H1 (cell line): ENCODE measurements around the gene POU2F1. TPM values are rescaled to one million over a fixed set of nuclear protein-coding genes. Genes with fewer than 3 reads are reported as not detected.

Experiments used
- CTCF ChIA-PET: fragments of 300-600 bp; sonication (Branson Sonifier 250); formaldehyde crosslinking; loops from one replicate; lab custom pipeline; 2021; ENCODE audit not compliant: partially characterized antibody; lab: Charles Lee
- POLR2A ChIA-PET: fragments of 300-600 bp; sonication (Branson Sonifier 250); formaldehyde crosslinking; loops from one replicate; lab custom pipeline; 2021; ENCODE audit warnings: inconsistent platforms; ENCODE audit not compliant: partially characterized antibody; lab: Charles Lee
- DNase-seq, 2 experiments: peaks; one replicate each; pipeline versions ENCODE4 v3.0.0 to v3.0.0-alpha.2; 2010 to 2022; ENCODE audit warnings: low spot score in 2 of 2, low read depth in 1 of 2, mixed read lengths in 1 of 2
- FAIRE-seq: peaks from 2 replicates; lab custom pipeline; 2011; peaks lifted over from hg19 to GRCh38; lab: Jason Lieb, UNC
- H2AFZ ChIP-seq: 2 replicates; pipeline ENCODE4 v1.8.1; 2012; ENCODE audit warnings: low read length, inconsistent platforms
- H2AK5ac ChIP-seq: 2 replicates; pipeline ENCODE4 v1.6.1; 2013; ENCODE audit warnings: low read depth, low read length
- H2BK120ac ChIP-seq: replicated peaks from 2 replicates; pipeline ENCODE3; 2013; ENCODE audit warnings: low read depth, low read length, inconsistent platforms
- H2BK12ac ChIP-seq: 2 replicates; pipeline ENCODE4 v1.6.1; 2013; ENCODE audit warnings: low read depth, low read length
- H2BK15ac ChIP-seq: 2 replicates; pipeline ENCODE4 v1.6.1; 2013; ENCODE audit warnings: low read length
- H2BK20ac ChIP-seq: 2 replicates; pipeline ENCODE4 v1.6.1; 2013; ENCODE audit warnings: low read length
- H2BK5ac ChIP-seq: 2 replicates; pipeline ENCODE4 v1.6.1; 2013; ENCODE audit warnings: low read depth, low read length
- H3K14ac ChIP-seq: 2 replicates; pipeline ENCODE4 v1.6.1; 2013; ENCODE audit warnings: inconsistent platforms; ENCODE audit not compliant: insufficient read length
- H3K18ac ChIP-seq: 2 replicates; pipeline ENCODE4 v1.6.1; 2013; ENCODE audit warnings: low read length; ENCODE audit errors: extremely low read depth
- H3K23ac ChIP-seq: 2 replicates; pipeline ENCODE4 v1.6.1; 2013; ENCODE audit warnings: inconsistent platforms; ENCODE audit not compliant: insufficient read length
- H3K23me2 ChIP-seq: 2 replicates; pipeline ENCODE4 v1.6.1; 2013; ENCODE audit warnings: low read depth, low read length
- H3K27ac ChIP-seq: 2 replicates; pipeline ENCODE4 v1.6.1; 2011; ENCODE audit warnings: low read depth, low read length, inconsistent platforms
- H3K27me3 ChIP-seq, 4 experiments: replicated peaks in 1 of 4; 1 replicate in 1 of 4; 2 replicates in 3 of 4; pipeline versions ENCODE4 v1.6.1 to v1.8.1; 2011 to 2013; ENCODE audit warnings: low read length in 3 of 4, mild to moderate bottlenecking in 3 of 4, inconsistent platforms in 2 of 4, mixed read lengths in 2 of 4, moderate library complexity in 1 of 4; ENCODE audit not compliant: control insufficient read depth in 3 of 4, insufficient read depth in 3 of 4; ENCODE audit errors: extremely low read depth in 1 of 4
- H3K36me3 ChIP-seq, 4 experiments: 2 replicates each; pipeline versions ENCODE4 v1.6.1 to v1.8.1; 2011 to 2013; ENCODE audit warnings: mild to moderate bottlenecking in 4 of 4, low read length in 3 of 4, moderate library complexity in 2 of 4, control low read depth in 1 of 4, inconsistent platforms in 1 of 4; ENCODE audit not compliant: insufficient read depth in 4 of 4, control insufficient read depth in 2 of 4
- H3K4ac ChIP-seq: replicated peaks from 2 replicates; pipeline ENCODE3; 2013; ENCODE audit warnings: low read length, low read depth, mixed read lengths, inconsistent platforms; ENCODE audit not compliant: insufficient read length
- H3K4me1 ChIP-seq, 4 experiments: replicated peaks in 1 of 4; 1 replicate in 1 of 4; 2 replicates in 3 of 4; pipeline versions ENCODE4 v1.6.1 to v1.8.1; 2011 to 2013; ENCODE audit warnings: low read length in 3 of 4, inconsistent platforms in 2 of 4, mixed read lengths in 1 of 4; ENCODE audit not compliant: insufficient read depth in 4 of 4, control insufficient read depth in 3 of 4
- H3K4me2 ChIP-seq, 2 experiments: 2 replicates each; pipeline versions ENCODE4 v1.6.1 to v1.8.1; 2011 to 2013; ENCODE audit warnings: low read depth in 2 of 2, low read length in 2 of 2, control low read depth in 1 of 2, inconsistent platforms in 1 of 2, mild to moderate bottlenecking in 1 of 2; ENCODE audit not compliant: insufficient read depth in 1 of 2
- H3K4me3 ChIP-seq, 4 experiments: fragments of 200-600, 300-600 bp in 1 of 4; sonication (generic), shearing (Covaris generic), sonication (Bioruptor Twin) in 1 of 4; 2 replicates each; pipeline versions ENCODE4 v1.5.1 to v1.8.1; 2011 to 2016; ENCODE audit warnings: low read length in 4 of 4, low read depth in 3 of 4, control low read depth in 2 of 4, inconsistent platforms in 2 of 4, mild to moderate bottlenecking in 2 of 4, mixed read lengths in 1 of 4, moderate library complexity in 1 of 4; ENCODE audit not compliant: insufficient read depth in 2 of 4; ENCODE audit errors: extremely low read depth in 1 of 4
- H3K56ac ChIP-seq: replicated peaks from 2 replicates; pipeline ENCODE3; 2013; ENCODE audit warnings: low read depth, mild to moderate bottlenecking, mixed read lengths, low read length, inconsistent platforms; ENCODE audit not compliant: insufficient read length
- H3K79me1 ChIP-seq: 2 replicates; pipeline ENCODE4 v1.6.1; 2013; ENCODE audit warnings: low read depth, low read length, control low read depth
- H3K79me2 ChIP-seq, 2 experiments: 2 replicates each; pipeline versions ENCODE4 v1.6.1 to v1.8.1; 2012 to 2013; ENCODE audit warnings: low read length in 2 of 2, mild to moderate bottlenecking in 2 of 2, inconsistent platforms in 1 of 2; ENCODE audit not compliant: insufficient read depth in 2 of 2, control insufficient read depth in 1 of 2
- H3K9ac ChIP-seq, 4 experiments: replicated peaks in 1 of 4; 1 replicate in 1 of 4; 2 replicates in 3 of 4; pipeline versions ENCODE4 v1.6.1 to v1.8.1; 2011 to 2013; ENCODE audit warnings: low read depth in 3 of 4, low read length in 3 of 4, control low read depth in 2 of 4, mild to moderate bottlenecking in 2 of 4, moderate library complexity in 2 of 4, inconsistent platforms in 1 of 4; ENCODE audit errors: extremely low read depth in 1 of 4
- H3K9me3 ChIP-seq, 2 experiments: 2 replicates each; pipeline versions ENCODE4 v1.6.1 to v1.8.1; 2012 to 2013; ENCODE audit warnings: mild to moderate bottlenecking in 2 of 2, moderate library complexity in 2 of 2, control low read depth in 1 of 2, inconsistent platforms in 1 of 2, low read depth in 1 of 2, low read length in 1 of 2, mixed read lengths in 1 of 2; ENCODE audit not compliant: insufficient read depth in 2 of 2
- H4K20me1 ChIP-seq, 2 experiments: replicated peaks in 1 of 2; 2 replicates each; pipeline versions ENCODE3 to v1.8.1; 2011 to 2013; ENCODE audit warnings: inconsistent platforms in 2 of 2, low read length in 2 of 2, mild to moderate bottlenecking in 1 of 2; ENCODE audit not compliant: insufficient read depth in 2 of 2, control insufficient read depth in 1 of 2
- H4K5ac ChIP-seq: 2 replicates; pipeline ENCODE4 v1.6.1; 2013; ENCODE audit warnings: low read length, low read depth, mixed read lengths, inconsistent platforms; ENCODE audit not compliant: insufficient read length
- H4K8ac ChIP-seq: 2 replicates; pipeline ENCODE4 v1.8.0; 2013; ENCODE audit warnings: mild to moderate bottlenecking, moderate library complexity, low read length, inconsistent platforms; ENCODE audit not compliant: insufficient read depth; ENCODE audit errors: extremely low read depth
- H4K91ac ChIP-seq: replicated peaks from 2 replicates; pipeline ENCODE3; 2013; ENCODE audit warnings: low read length, mixed read lengths, inconsistent platforms; ENCODE audit not compliant: insufficient read length
- ASH2L ChIP-seq: fragments of 200-600, 300-600 bp; sonication (generic); IDR thresholded peaks from one replicate; pipeline ENCODE4 v1.7.1; 2017; ENCODE audit warnings: low read length
- BACH1 ChIP-seq: IDR thresholded peaks from 2 replicates; pipeline ENCODE4 v1.6.1; 2012; ENCODE audit warnings: low read length, improper control_type of control experiment
- FOSL1 ChIP-seq: IDR thresholded peaks from 2 replicates; pipeline ENCODE4 v1.6.1; 2011; ENCODE audit warnings: mild to moderate bottlenecking, low read depth, low read length, moderate library complexity; ENCODE audit not compliant: insufficient read depth
- JUN ChIP-seq: IDR thresholded peaks from 2 replicates; pipeline ENCODE4 v1.6.1; 2011; ENCODE audit warnings: low read depth, mild to moderate bottlenecking, improper control_type of control experiment, low read length
- NRF1 ChIP-seq: IDR thresholded peaks from 2 replicates; pipeline ENCODE4 v1.6.1; 2011; ENCODE audit warnings: mild to moderate bottlenecking, low read depth, low read length, improper control_type of control experiment
- POLR2AphosphoS5 ChIP-seq: IDR thresholded peaks from 2 replicates; pipeline ENCODE4 v1.6.1; 2011; ENCODE audit warnings: low read depth, low read length
- RAD21 ChIP-seq, 2 experiments: IDR thresholded peaks in 1 of 2; conservative IDR thresholded peaks in 1 of 2; 2 replicates each; pipeline ENCODE4 v1.6.1; 2011; ENCODE audit warnings: low read depth in 2 of 2, low read length in 2 of 2, improper control_type of control experiment in 1 of 2, inconsistent platforms in 1 of 2, mild to moderate bottlenecking in 1 of 2, moderate library complexity in 1 of 2
- RFX5 ChIP-seq: IDR thresholded peaks from 2 replicates; pipeline ENCODE4 v1.6.1; 2011; ENCODE audit warnings: low read depth, low read length, improper control_type of control experiment, borderline replicate concordance
- SIRT6 ChIP-seq: IDR thresholded peaks from one replicate; pipeline ENCODE4 v1.7.1; 2012; ENCODE audit warnings: low read length, inconsistent platforms
- SIX5 ChIP-seq: IDR thresholded peaks from 2 replicates; pipeline ENCODE4 v1.6.1; 2011; ENCODE audit warnings: mild to moderate bottlenecking, low read depth, low read length
- SP1 ChIP-seq: IDR thresholded peaks from 2 replicates; pipeline ENCODE4 v1.6.1; 2011; ENCODE audit warnings: low read depth, low read length
- TCF12 ChIP-seq: IDR thresholded peaks from 2 replicates; pipeline ENCODE4 v1.6.1; 2011; ENCODE audit warnings: low read depth, mild to moderate bottlenecking, low read length
- TEAD4 ChIP-seq: IDR thresholded peaks from 2 replicates; pipeline ENCODE4 v1.6.1; 2012; ENCODE audit warnings: low read depth, low read length, inconsistent platforms, mixed read lengths
- WGBS, 2 experiments: shearing (Covaris generic) in 1 of 2; methylation state at CpG; one replicate each; pipeline versions ENCODE4 v1.1.6 to v1.1.7; 2013 to 2015; ENCODE audit warnings: low lambda C conversion rate in 2 of 2, mixed read lengths in 2 of 2, inconsistent platforms in 1 of 2, low coverage in 1 of 2, missing lambda C conversion rate in 1 of 2; ENCODE audit not compliant: insufficient replicate concordance in 2 of 2, insufficient coverage in 1 of 2, insufficient read length in 1 of 2; ENCODE audit errors: extremely low coverage in 1 of 2, missing lambda C conversion rate in 1 of 2; 5-methylcytosine and 5-hydroxymethylcytosine counted together
- polyA plus RNA-seq, 7 experiments: library from polyadenylated mRNA; depleted of rRNA in 3 of 7; stranded (reverse) in 5 of 7; unstranded in 2 of 7; fragments of >200 nt in 5 of 7; fragments of 200-250 nt in 2 of 7; gene quantifications; 1 replicate in 5 of 7; 2 replicates in 1 of 7; 4 replicates in 1 of 7; pipeline versions ENCODE4 v1.2.1 to v1.2.3, GENCODE V29; 2011 to 2013; ENCODE audit warnings: missing spikeins in 2 of 7, mixed read lengths in 2 of 7
- total RNA-seq: library from RNA; stranded (reverse); fragmentation: NEBNext Ultra II Directional; extraction: Animal tissue kit (Norgen Biotek cat#: 25700); gene quantifications from 2 replicates; pipeline ENCODE4 v1.2.1, GENCODE V29; 2021
- TF ChIP-seq, protein P1 (sequence below): IDR thresholded peaks from 2 replicates; pipeline ENCODE4 v1.6.1; 2012; ENCODE audit warnings: inconsistent platforms

Gene POU2F1
- total and polyA plus RNA-seq, 2 of the 8 experiments (the other 6 are each of a cell fraction or from before 2014, with no cell fraction given), result 37.0 to 57.2 TPM

DNA sequence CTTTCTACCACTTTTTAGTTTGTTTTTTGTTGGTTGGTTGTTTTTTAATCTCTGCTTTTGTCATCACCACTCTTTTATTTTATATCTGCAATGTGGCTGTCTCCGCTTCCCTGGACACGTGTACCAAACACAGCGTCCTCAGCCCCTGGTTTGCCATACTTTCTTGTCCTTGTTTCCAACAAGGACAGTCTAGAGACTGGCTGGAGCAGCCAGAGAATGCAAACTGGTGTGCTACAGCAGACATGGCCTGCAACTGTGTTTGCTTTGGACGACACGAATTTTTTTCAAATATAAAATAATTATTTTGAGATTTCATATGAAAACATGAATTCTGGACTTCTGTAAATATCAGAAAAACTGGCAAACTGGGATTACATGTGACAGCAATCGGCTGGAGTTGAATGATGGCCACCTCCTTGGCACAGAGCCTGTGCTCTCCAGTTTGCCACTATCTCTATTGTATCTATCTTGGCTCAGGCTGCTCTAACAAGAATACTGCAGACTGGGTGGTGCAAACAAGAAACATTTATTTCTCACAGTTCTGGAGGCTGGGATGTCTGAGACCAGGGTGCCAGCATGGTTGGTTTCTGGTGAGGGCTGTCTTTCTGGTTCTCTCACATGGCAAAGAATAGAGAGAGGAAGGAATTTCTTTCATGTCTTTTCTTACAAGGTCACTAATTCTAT is 34.6 kb upstream of the POU2F1 start:
- H3K9ac ChIP-seq, result no peak overlapping the region
- no peak for TF ChIP-seq SP1
- no peak for TF ChIP-seq TCF12
- no peak for TF ChIP-seq POLR2AphosphoS5
- TF ChIP-seq RAD21 (IDR thresholded peaks at IDR 0.05 in 1 of 2, conservative IDR thresholded peaks at IDR 0.05 in 1 of 2; ENCODE audit: low read depth in 2 of 2, low read length in 2 of 2), result no peak
- TF ChIP-seq TEAD4, result no peak
- no peak for TF ChIP-seq BACH1
- no peak for TF ChIP-seq RFX5
- no peak for TF ChIP-seq FOSL1
- TF ChIP-seq, protein P1, sequence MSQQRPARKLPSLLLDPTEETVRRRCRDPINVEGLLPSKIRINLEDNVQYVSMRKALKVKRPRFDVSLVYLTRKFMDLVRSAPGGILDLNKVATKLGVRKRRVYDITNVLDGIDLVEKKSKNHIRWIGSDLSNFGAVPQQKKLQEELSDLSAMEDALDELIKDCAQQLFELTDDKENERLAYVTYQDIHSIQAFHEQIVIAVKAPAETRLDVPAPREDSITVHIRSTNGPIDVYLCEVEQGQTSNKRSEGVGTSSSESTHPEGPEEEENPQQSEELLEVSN, result no peak
- TF ChIP-seq SIRT6, result no peak
- no peak for TF ChIP-seq SIX5
- TF ChIP-seq JUN, result no peak
- TF ChIP-seq NRF1, result no peak
- no peak for TF ChIP-seq ASH2L
- TF ChIP-seq, all 59 proteins: peak for 0
- H4K5ac ChIP-seq, result no peak overlapping the region
- no peak overlapping the region for H2AFZ ChIP-seq
- H2AK5ac ChIP-seq, result no peak overlapping the region
- no peak overlapping the region for H3K56ac ChIP-seq
- H2BK12ac ChIP-seq, result no peak overlapping the region
- no peak overlapping the region for H3K27ac ChIP-seq
- H3K36me3 ChIP-seq, result no peaks in the 10 kb centered on the region
- no peak overlapping the region for H4K91ac ChIP-seq
- WGBS, 2 experiments, result 92% methylated on average over 6 of the region's 6 CpGs; no CpG with 5 or more reads in 1 of the 2 experiments
- no peak overlapping the region for H3K4me3 ChIP-seq
- no peak overlapping the region for H2BK15ac ChIP-seq
- no peaks in the 10 kb centered on the region for H3K79me1 ChIP-seq
- no peak overlapping the region for H3K18ac ChIP-seq
- no peaks in the 10 kb centered on the region for H3K23me2 ChIP-seq
- ChIA-PET POLR2A (interaction anchor here (1.6 kb wide), 1 partner anchor 34 kb away, joined by 4 read pairs; no protein-coding TSS in a partner anchor), CTCF (no interaction called here)
- no peaks in the 10 kb centered on the region for H3K9me3 ChIP-seq
- H3K23ac ChIP-seq, result no peak overlapping the region
- H2BK20ac ChIP-seq, result no peak overlapping the region
- no peaks in the 10 kb centered on the region for H3K79me2 ChIP-seq
- H4K20me1 ChIP-seq, result no peaks in the 10 kb centered on the region
- H3K14ac ChIP-seq, result no peak overlapping the region
- no peak overlapping the region for H2BK120ac ChIP-seq
- no peak overlapping the region for H4K8ac ChIP-seq
- H3K27me3 ChIP-seq, result no peaks in the 10 kb centered on the region
- no peaks in the 10 kb centered on the region for H3K4me1 ChIP-seq
- no peak overlapping the region for H3K4me2 ChIP-seq
- FAIRE-seq (no peak), DNase-seq (no peak)
- H3K4ac ChIP-seq, result no peak overlapping the region
- no peak overlapping the region for H2BK5ac ChIP-seq
